Activated naive CD8-positive, alpha-beta T cell (primary cell): ENCODE data around the gene EXOC6B.

Source experiments
- H3K27ac Mint-ChIP-seq: one replicate; pipeline ENCODE4 v1.8.0; 2021; ENCODE audit warnings: mixed read lengths
- H3K27me3 Mint-ChIP-seq: one replicate; pipeline ENCODE4 v1.8.0; 2021; ENCODE audit warnings: mixed read lengths
- H3K36me3 Mint-ChIP-seq: one replicate; pipeline ENCODE4 v1.8.0; 2021; ENCODE audit warnings: mixed read lengths
- H3K4me1 Mint-ChIP-seq: one replicate; pipeline ENCODE4 v1.8.0; 2021; ENCODE audit warnings: low read depth, mixed read lengths
- H3K4me3 Mint-ChIP-seq: one replicate; pipeline ENCODE4 v1.8.0; 2021; ENCODE audit warnings: mild to moderate bottlenecking, mixed read lengths
- H3K9me3 Mint-ChIP-seq: one replicate; pipeline ENCODE4 v1.8.0; 2021; ENCODE audit warnings: low read depth, mixed read lengths

Gene EXOC6B

GRCh38 chr2:72819501-72819900 is 6.3 kb downstream of the EXOC6B start:
- peaks cover 7% of the 10 kb centered on the region for H3K36me3 Mint-ChIP-seq
- H3K4me3 Mint-ChIP-seq, result no peak overlapping the region
- no peak overlapping the region for H3K27ac Mint-ChIP-seq
- H3K9me3 Mint-ChIP-seq, result no peaks in the 10 kb centered on the region
- H3K4me1 Mint-ChIP-seq, result peaks cover 37% of the 10 kb centered on the region
- no peaks in the 10 kb centered on the region for H3K27me3 Mint-ChIP-seq

- Mint-ChIP-seq H3K36me3 (peaks cover 3% of the 10 kb centered on the region), H3K4me3 (no peak overlapping the region), H3K4me1 (peaks cover 22% of the 10 kb centered on the region), H3K27me3 (no peaks in the 10 kb centered on the region), H3K9me3 (no peaks in the 10 kb centered on the region), H3K27ac (no peak overlapping the region)
Observed at GRCh38 chr2:72815655-72816278, 10.1 kb downstream of the EXOC6B start.

GRCh38 chr2:72813841-72814240 is 12.0 kb downstream of the EXOC6B start:
- H3K36me3 Mint-ChIP-seq, result peaks cover 17% of the 10 kb centered on the region
- peaks cover 15% of the 10 kb centered on the region for H3K9me3 Mint-ChIP-seq
- no peaks in the 10 kb centered on the region for H3K27me3 Mint-ChIP-seq
- H3K4me3 Mint-ChIP-seq, result no peak overlapping the region
- H3K4me1 Mint-ChIP-seq, result peaks cover 19% of the 10 kb centered on the region
- no peak overlapping the region for H3K27ac Mint-ChIP-seq

GRCh38 chr2:72810165-72810564 is 15.7 kb downstream of the EXOC6B start:
- peaks cover 27% of the 10 kb centered on the region for H3K36me3 Mint-ChIP-seq
- H3K4me1 Mint-ChIP-seq, result peaks cover 10% of the 10 kb centered on the region
- no peak overlapping the region for H3K4me3 Mint-ChIP-seq
- peaks cover 16% of the 10 kb centered on the region for H3K9me3 Mint-ChIP-seq
- no peak overlapping the region for H3K27ac Mint-ChIP-seq
- H3K27me3 Mint-ChIP-seq, result no peaks in the 10 kb centered on the region

GRCh38 chr2:72809095-72809494 is 16.7 kb downstream of the EXOC6B start:
- no peak overlapping the region for H3K27ac Mint-ChIP-seq
- H3K27me3 Mint-ChIP-seq, result no peaks in the 10 kb centered on the region
- H3K4me3 Mint-ChIP-seq, result no peak overlapping the region
- H3K36me3 Mint-ChIP-seq, result peaks cover 27% of the 10 kb centered on the region
- peaks cover 16% of the 10 kb centered on the region for H3K9me3 Mint-ChIP-seq
- peaks cover 10% of the 10 kb centered on the region for H3K4me1 Mint-ChIP-seq

- peaks cover 27% of the 10 kb centered on the region for H3K36me3 Mint-ChIP-seq
- no peaks in the 10 kb centered on the region for H3K27me3 Mint-ChIP-seq
- H3K4me1 Mint-ChIP-seq, result peaks cover 5% of the 10 kb centered on the region
- H3K27ac Mint-ChIP-seq, result no peak overlapping the region
- H3K4me3 Mint-ChIP-seq, result no peak overlapping the region
- H3K9me3 Mint-ChIP-seq, result peaks cover 16% of the 10 kb centered on the region
Observed at GRCh38 chr2:72806280-72806945, 19.4 kb downstream of the EXOC6B start.

- no peaks in the 10 kb centered on the region for H3K27me3 Mint-ChIP-seq
- H3K36me3 Mint-ChIP-seq, result peaks cover 12% of the 10 kb centered on the region
- H3K27ac Mint-ChIP-seq, result no peak overlapping the region
- H3K9me3 Mint-ChIP-seq, result peaks cover under 1% of the 10 kb centered on the region
- peaks cover 5% of the 10 kb centered on the region for H3K4me1 Mint-ChIP-seq
- no peak overlapping the region for H3K4me3 Mint-ChIP-seq
Observed at GRCh38 chr2:72803626-72804320, 22.1 kb downstream of the EXOC6B start.

- H3K27ac Mint-ChIP-seq, result no peak overlapping the region
- no peak overlapping the region for H3K4me3 Mint-ChIP-seq
- peaks cover 5% of the 10 kb centered on the region for H3K4me1 Mint-ChIP-seq
- H3K9me3 Mint-ChIP-seq, result no peaks in the 10 kb centered on the region
- H3K36me3 Mint-ChIP-seq, result peaks cover 10% of the 10 kb centered on the region
- no peaks in the 10 kb centered on the region for H3K27me3 Mint-ChIP-seq
Observed at GRCh38 chr2:72803151-72803550, 22.7 kb downstream of the EXOC6B start.

GRCh38 chr2:72800492-72800891 is 25.3 kb downstream of the EXOC6B start:
- Mint-ChIP-seq H3K27me3 (no peaks in the 10 kb centered on the region), H3K36me3 (peaks cover 3% of the 10 kb centered on the region), H3K27ac (no peak overlapping the region), H3K9me3 (no peaks in the 10 kb centered on the region), H3K4me1 (peaks cover 9% of the 10 kb centered on the region), H3K4me3 (no peak overlapping the region)

- H3K27ac Mint-ChIP-seq, result no peak overlapping the region
Observed at GRCh38 chr2:72797740-72798139, 28.1 kb downstream of the EXOC6B start.

GRCh38 chr2:72796766-72797165 is 29.1 kb downstream of the EXOC6B start:
- H3K36me3 Mint-ChIP-seq, result peaks cover 11% of the 10 kb centered on the region
- H3K4me3 Mint-ChIP-seq, result no peak overlapping the region
- no peaks in the 10 kb centered on the region for H3K9me3 Mint-ChIP-seq
- H3K27ac Mint-ChIP-seq, result no peak overlapping the region
- H3K4me1 Mint-ChIP-seq, result peaks cover 13% of the 10 kb centered on the region
- no peaks in the 10 kb centered on the region for H3K27me3 Mint-ChIP-seq

More at GRCh38 chr2:72797740-72798139, 28.1 kb downstream of the EXOC6B start:
- H3K4me3 Mint-ChIP-seq, result no peak overlapping the region
- H3K27me3 Mint-ChIP-seq, result no peaks in the 10 kb centered on the region
- H3K9me3 Mint-ChIP-seq, result no peaks in the 10 kb centered on the region
- H3K36me3 Mint-ChIP-seq, result peaks cover 11% of the 10 kb centered on the region
- H3K4me1 Mint-ChIP-seq, result peaks cover 13% of the 10 kb centered on the region

- Mint-ChIP-seq H3K4me1 (peaks cover 13% of the 10 kb centered on the region), H3K9me3 (no peaks in the 10 kb centered on the region), H3K27me3 (no peaks in the 10 kb centered on the region), H3K36me3 (peaks cover 11% of the 10 kb centered on the region), H3K27ac (peak overlapping the region; percentile 18), H3K4me3 (no peak overlapping the region)
Observed at GRCh38 chr2:72794572-72794971, 31.3 kb downstream of the EXOC6B start.

- no peak overlapping the region for H3K4me3 Mint-ChIP-seq
- H3K27me3 Mint-ChIP-seq, result no peaks in the 10 kb centered on the region
- H3K4me1 Mint-ChIP-seq, result peaks cover 13% of the 10 kb centered on the region
- no peaks in the 10 kb centered on the region for H3K9me3 Mint-ChIP-seq
- peaks cover 12% of the 10 kb centered on the region for H3K36me3 Mint-ChIP-seq
- H3K27ac Mint-ChIP-seq, result no peak overlapping the region
Observed at GRCh38 chr2:72793798-72794440, 31.9 kb downstream of the EXOC6B start.

- peaks cover 16% of the 10 kb centered on the region for H3K36me3 Mint-ChIP-seq
- peaks cover 1% of the 10 kb centered on the region for H3K4me1 Mint-ChIP-seq
- no peak overlapping the region for H3K27ac Mint-ChIP-seq
- no peak overlapping the region for H3K4me3 Mint-ChIP-seq
- H3K9me3 Mint-ChIP-seq, result no peaks in the 10 kb centered on the region
- no peaks in the 10 kb centered on the region for H3K27me3 Mint-ChIP-seq
Observed at GRCh38 chr2:72789241-72789640, 36.6 kb downstream of the EXOC6B start.

GRCh38 chr2:72788756-72789155 is 37.1 kb downstream of the EXOC6B start:
- no peak overlapping the region for H3K27ac Mint-ChIP-seq
- H3K9me3 Mint-ChIP-seq, result no peaks in the 10 kb centered on the region
- H3K4me3 Mint-ChIP-seq, result no peak overlapping the region
- no peaks in the 10 kb centered on the region for H3K27me3 Mint-ChIP-seq
- H3K4me1 Mint-ChIP-seq, result no peaks in the 10 kb centered on the region
- peaks cover 17% of the 10 kb centered on the region for H3K36me3 Mint-ChIP-seq
